Measurements from ENCODE around the gene ST6GALNAC1. TPM values are rescaled to one million over a fixed set of nuclear protein-coding genes. Genes with fewer than 3 reads are reported as not detected.

ST6GALNAC1 gene
- total RNA-seq, result not detected in 2 replicates

DNA sequence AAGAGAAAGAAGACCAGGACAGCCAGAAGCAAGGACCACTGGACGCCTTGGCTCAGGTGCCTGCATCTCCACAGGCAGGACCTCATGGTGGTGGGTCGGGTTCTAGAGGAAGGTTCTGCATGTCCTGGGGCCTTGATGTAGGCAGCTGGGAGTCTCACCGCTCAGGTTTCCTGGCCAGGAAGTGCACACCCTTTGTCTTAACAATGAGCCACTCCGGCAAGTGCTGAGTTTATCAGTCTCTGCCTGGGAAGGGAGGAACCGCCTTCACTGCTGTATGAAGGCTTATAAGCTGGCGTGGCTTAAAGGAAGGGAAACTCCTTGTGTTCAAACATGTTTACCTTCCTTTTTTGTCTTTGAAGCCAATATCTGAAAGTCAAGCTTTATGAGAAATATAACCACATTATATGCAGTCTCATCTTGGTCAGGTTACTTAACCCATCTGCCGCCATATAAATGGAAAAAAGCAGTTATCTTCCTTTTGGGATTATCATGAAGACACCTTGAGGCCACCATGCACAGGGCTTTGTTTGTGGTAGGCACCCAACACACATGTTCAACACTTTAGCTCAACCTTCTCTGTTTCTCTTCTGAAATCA, at the start of gene ST6GALNAC1:
ST6GALNAC1 (minus strand) TSS at position 205 of the 596 bp plus-strand sequence; CDS start at position 86, 119 bp downstream.

DNA sequence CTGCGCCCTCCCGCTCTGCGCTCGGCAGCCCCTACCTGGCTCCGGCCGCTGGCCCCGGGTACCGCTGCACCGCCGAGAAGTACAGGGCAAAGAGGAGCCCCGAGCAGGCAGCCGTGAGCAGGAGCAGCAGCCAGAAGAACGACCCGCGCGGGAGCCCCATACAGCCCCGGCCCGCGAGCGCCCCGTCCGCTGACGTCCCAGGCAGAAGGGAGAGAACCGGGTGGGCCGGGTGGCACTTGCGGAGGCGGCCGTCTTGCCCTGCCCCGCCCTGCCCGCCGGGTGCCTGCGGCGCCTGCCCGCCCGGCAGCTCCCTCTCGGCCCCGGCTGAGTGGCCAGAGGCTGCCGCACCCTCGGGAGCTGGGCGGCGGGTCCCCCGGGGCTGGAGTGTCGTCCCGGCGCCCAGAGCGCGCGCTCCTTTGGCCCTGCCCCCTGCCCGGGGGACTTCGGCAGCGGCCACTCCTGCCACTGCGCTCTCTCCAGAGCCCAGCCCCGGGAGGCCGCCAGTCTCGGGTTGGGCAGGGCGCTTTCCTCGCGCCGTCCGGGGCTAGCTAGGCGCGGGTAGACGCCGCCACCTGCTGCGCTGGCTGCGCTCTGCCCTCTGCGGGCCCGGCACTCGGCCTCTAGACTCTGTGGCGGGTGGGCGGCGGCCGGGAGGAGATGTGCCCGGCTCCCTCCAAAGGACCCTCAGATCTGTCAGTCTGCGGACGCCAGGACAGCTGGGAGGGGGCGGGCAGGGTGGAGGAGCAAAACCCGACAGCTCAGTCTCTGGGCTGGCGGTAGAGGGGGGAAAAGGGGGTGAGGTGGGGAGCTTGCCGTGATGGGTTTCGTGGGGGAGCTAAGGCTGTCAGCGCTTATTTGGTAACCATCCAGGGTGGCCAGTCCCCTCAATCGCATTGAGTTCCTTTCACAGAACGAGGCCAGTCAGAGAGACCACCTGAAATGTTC, 57.6 kb downstream of the ST6GALNAC1 start, which contains the start of gene ST6GALNAC2:
ST6GALNAC2 (minus strand) TSS at position 212 of the 945 bp plus-strand sequence; CDS start at position 160, 52 bp downstream.

Other genes with a start within 250 kb of the ST6GALNAC1 start
- 19.2 and 25.5 TPM in 2 replicates for gene UBE2O, start 190.6 kb downstream of the ST6GALNAC1 start, total RNA-seq
- not detected in 2 replicates for gene AANAT, start 176.2 kb downstream of the ST6GALNAC1 start, total RNA-seq
- 5.2 and 10.5 TPM in 2 replicates for gene RHBDF2, start 142.3 kb downstream of the ST6GALNAC1 start, total RNA-seq
- gene CYGB, start 106.0 kb downstream of the ST6GALNAC1 start, total RNA-seq, result 126 and 147 TPM in 2 replicates
- gene PRCD, start 103.7 kb downstream of the ST6GALNAC1 start, total RNA-seq, result 5.7 and 6.6 TPM in 2 replicates
- gene ST6GALNAC2, start 57.9 kb downstream of the ST6GALNAC1 start, total RNA-seq, result 1.9 TPM in 1 of 2 replicates, not detected in the other
- gene MXRA7, start 67.2 kb upstream of the ST6GALNAC1 start, total RNA-seq, result 199 and 212 TPM in 2 replicates
- gene JMJD6, start 82.8 kb upstream of the ST6GALNAC1 start, total RNA-seq, result 14.2 and 14.9 TPM in 2 replicates
- 23.8 and 37.0 TPM in 2 replicates for gene METTL23, start 83.1 kb upstream of the ST6GALNAC1 start, total RNA-seq
- gene SRSF2, start 93.6 kb upstream of the ST6GALNAC1 start, total RNA-seq, result 135 and 164 TPM in 2 replicates
- 15.0 and 15.1 TPM in 2 replicates for gene MFSD11, start 94.4 kb upstream of the ST6GALNAC1 start, total RNA-seq
- 0.12 and 0.15 TPM in 2 replicates for gene MGAT5B, start 224.6 kb upstream of the ST6GALNAC1 start, total RNA-seq

Data from cardiac ventricle fibroblast (primary cell).